Spleen (tissue), 11 donors: ENCODE data around the gene ATP5F1E. TPM values are rescaled to one million over a fixed set of nuclear protein-coding genes. Genes with fewer than 3 reads are reported as not detected.

Source experiments
- DNase-seq: peaks from one replicate; pipeline ENCODE4 v3.0.0-alpha.2; 2020
- H3K27ac ChIP-seq, 8 donors: fragments of 200-600 bp; sonication (generic) in 7 of 8; 1 replicate in 4 of 8; 2 replicates in 4 of 8; pipeline versions ENCODE4 v1.5.0 to v1.8.0; 2016 to 2021; ENCODE audit warnings: inconsistent platforms in 4 of 8, mild to moderate bottlenecking in 4 of 8, moderate library complexity in 1 of 8
- H3K27me3 ChIP-seq, 7 donors: fragments of 200-600 bp; sonication (generic) in 6 of 7; replicated peaks in 1 of 7; 1 replicate in 4 of 7; 2 replicates in 3 of 7; pipeline versions ENCODE4 v1.5.0 to v1.8.0; 2016 to 2021; ENCODE audit warnings: inconsistent platforms in 3 of 7, mild to moderate bottlenecking in 1 of 7
- H3K36me3 ChIP-seq, 6 donors: fragments of 200-600 bp; sonication (generic) in 5 of 6; 1 replicate in 4 of 6; 2 replicates in 2 of 6; pipeline versions ENCODE4 v1.5.0 to v1.8.0; 2016 to 2021; ENCODE audit warnings: inconsistent platforms in 2 of 6
- H3K4me1 ChIP-seq, 6 donors: fragments of 200-600 bp; sonication (generic) in 5 of 6; 1 replicate in 3 of 6; 2 replicates in 3 of 6; pipeline versions ENCODE4 v1.5.0 to v1.8.0; 2016 to 2021; ENCODE audit warnings: inconsistent platforms in 3 of 6
- H3K4me3 ChIP-seq, 8 donors: fragments of 200-600 bp; sonication (generic) in 7 of 8; 1 replicate in 4 of 8; 2 replicates in 4 of 8; pipeline versions ENCODE4 v1.5.0 to v1.8.0; 2016 to 2021; ENCODE audit warnings: inconsistent platforms in 4 of 8, mild to moderate bottlenecking in 4 of 8, moderate library complexity in 2 of 8
- H3K9me3 ChIP-seq, 8 donors: fragments of 200-600 bp; sonication (generic) in 7 of 8; 1 replicate in 4 of 8; 2 replicates in 4 of 8; pipeline versions ENCODE4 v1.5.0 to v1.8.0; 2016 to 2021; ENCODE audit warnings: inconsistent platforms in 4 of 8
- CTCF ChIP-seq, 11 experiments: fragments of 200-600 bp in 7 of 11; fragments of 450-650 bp in 4 of 11; sonication (generic) in 4 of 11; IDR thresholded peaks in 8 of 11; conservative IDR thresholded peaks in 3 of 11; 1 replicate in 7 of 11; 2 replicates in 4 of 11; pipeline versions ENCODE4 v1.4.0 to v1.8.0; 2016 to 2021; ENCODE audit warnings: antibody characterized with exemption in 11 of 11, inconsistent platforms in 4 of 11, mild to moderate bottlenecking in 1 of 11
- POLR2A ChIP-seq, 3 donors: fragments of 450-650 bp; IDR thresholded peaks; one replicate each; pipeline ENCODE4 v1.5.1; 2017; ENCODE audit warnings: antibody characterized with exemption in 3 of 3, mild to moderate bottlenecking in 1 of 3
- POLR2AphosphoS5 ChIP-seq, 3 donors: sonication (generic); formaldehyde crosslinking; IDR thresholded peaks; one replicate each; pipeline ENCODE4 v1.5.1; 2017; ENCODE audit warnings: antibody characterized with exemption in 3 of 3
- WGBS, 5 donors: extraction: QIAGEN DNeasy Blood & Tissue Kit in 3 of 5; methylation state at CpG; one replicate each; pipeline versions ENCODE4 v1.1.5 to v1.1.7; 2013 to 2018; 5-methylcytosine and 5-hydroxymethylcytosine counted together
- intact Hi-C: fragments of 100-400 bp; cut with DNase I; formaldehyde crosslinking; loops from one replicate; pipeline ENCODE4 v1.15.0; 2023; ENCODE audit warnings: low total_unique reads
- polyA plus RNA-seq, 3 donors: library from polyadenylated mRNA; stranded (reverse); fragments of 200-250 nt; gene quantifications; one replicate each; pipeline ENCODE4 v1.2.1, GENCODE V29; 2013
- total RNA-seq, 7 donors: library from RNA; depleted of rRNA in 3 of 7; stranded (reverse); fragments of >200 nt in 3 of 7; fragmentation: NEBNext Ultra II Directional in 4 of 7; extraction: Animal tissue kit (Norgen Biotek cat#: 25700) in 4 of 7; gene quantifications; one replicate each; pipeline versions ENCODE4 v1.1.0 to v1.2.1, GENCODE V29; 2016 to 2021
- donor health status: healthy with polysubstance abuse.
- donor health status: DM: no; HTN: no; CAD: no; lungs with moderate emphysema.
- donor health status: DM: no; HTN: no; CAD: no.
- donor health status: Bipolar disorder and iron deficiency.
- donor health status: healthy.
- donor health status: DM: no; HTN: no; CAD: no.
- donor health status: DM: yes; HTN: yes; CAD: no.

ATP5F1E gene
- total and polyA plus RNA-seq, 10 donors, result 24.2 to 71.1 (median 64.9) TPM

GRCh38 chr20:58980711-58981627, 51.2 kb downstream of the ATP5F1E start, which contains the start of gene NELFCD:
Gene NELFCD, plus strand, starts transcription at chr20:58981256. Its CDS starts 54 bp downstream, at chr20:58981310.
- intact Hi-C loops, result loop anchor here (10.0 kb wide), 1 partner anchor 54 kb away; the partner anchor contains the start of gene ATP5F1E
- peaks cover 0 to 12% (median 7%) of the 10 kb centered on the region in 8 donors for H3K9me3 ChIP-seq
- peak; percentile 97 for DNase-seq
- WGBS, 5 donors, result 5 to 13% (median 10%) methylated on average over 45 to 109 of the region's 109 CpGs
- H3K27me3 ChIP-seq, result no peaks in the 10 kb centered on the region
- TF ChIP-seq POLR2A (IDR thresholded peaks at IDR 0.05) (peak in 1 of 3 donors; percentile 27), CTCF (IDR thresholded peaks at IDR 0.05 in 8 of 11, conservative IDR thresholded peaks at IDR 0.05 in 3 of 11) (no peak), POLR2AphosphoS5 (IDR thresholded peaks at IDR 0.05) (peak; percentile 89 to 91 (median 90))
- H3K36me3 ChIP-seq, result peaks cover 0 to 4% (median under 1%) of the 10 kb centered on the region in 6 donors
- H3K27ac ChIP-seq, result peak within 1 kb of the TSS; percentile 80 to 95 (median 88)
- H3K4me1 ChIP-seq, result peaks cover 25 to 54% (median 47%) of the 10 kb centered on the region in 6 donors
- peak within 1 kb of the TSS; percentile 54 to 93 (median 74) for H3K4me3 ChIP-seq

- no peaks in the 10 kb centered on the region for H3K36me3 ChIP-seq
- peaks cover 4 to 31% (median 21%) of the 10 kb centered on the region in 8 donors for H3K9me3 ChIP-seq
- H3K4me1 ChIP-seq, result peaks cover 12 to 40% (median 24%) of the 10 kb centered on the region in 6 donors
- WGBS, 5 donors, result 71 to 78% (median 76%) methylated on average over 6 of the region's 6 CpGs
- intact Hi-C loops, result loop anchor here (10.0 kb wide), 1 partner anchor 74 kb away; no protein-coding TSS in a partner anchor
- no peak for DNase-seq
- H3K4me3 ChIP-seq, result no peak overlapping the region
- no peak overlapping the region for H3K27ac ChIP-seq
- no peaks in the 10 kb centered on the region for H3K27me3 ChIP-seq
- TF ChIP-seq CTCF (IDR thresholded peaks at IDR 0.05 in 8 of 11, conservative IDR thresholded peaks at IDR 0.05 in 3 of 11) (no peak), POLR2AphosphoS5 (IDR thresholded peaks at IDR 0.05) (no peak), POLR2A (IDR thresholded peaks at IDR 0.05) (no peak)
Measured at GRCh38 chr20:58978351-58979190, 53.6 kb downstream of the ATP5F1E start.

GRCh38 chr20:58976061-58976730, 55.9 kb downstream of the ATP5F1E start:
- Histone ChIP-seq H3K27ac (no peak overlapping the region), H3K4me1 (peaks cover 0 to 20% (median 5%) of the 10 kb centered on the region in 6 donors), H3K9me3 (peaks cover 4 to 31% (median 21%) of the 10 kb centered on the region in 8 donors), H3K4me3 (no peak overlapping the region), H3K36me3 (no peaks in the 10 kb centered on the region), H3K27me3 (no peaks in the 10 kb centered on the region)
- intact Hi-C loops, result loop anchor here (10.0 kb wide), 1 partner anchor 71 kb away; no protein-coding TSS in a partner anchor
- no peak for TF ChIP-seq CTCF (IDR thresholded peaks at IDR 0.05 in 8 of 11, conservative IDR thresholded peaks at IDR 0.05 in 3 of 11)
- TF ChIP-seq POLR2AphosphoS5 (IDR thresholded peaks at IDR 0.05), result no peak
- no peak for TF ChIP-seq POLR2A (IDR thresholded peaks at IDR 0.05)
- 82 to 92% (median 90%) methylated on average over 3 of the region's 3 CpGs for WGBS, 5 donors
- DNase-seq, result no peak

Other genes with a start within 250 kb of the ATP5F1E start
- 1 to 10 TPM in 2 of 7 donors, under 1 TPM in 3, not detected in 2; 0.44 to 1.1 (median 0.70) TPM for gene GNAS-AS1, start 181.4 kb downstream of the ATP5F1E start, total RNA-seq
- under 1 TPM; 0.18 to 0.32 (median 0.22) TPM for gene GNAS-AS1, start 181.4 kb downstream of the ATP5F1E start, polyA plus RNA-seq
- gene GNAS, start 179.6 kb downstream of the ATP5F1E start, total RNA-seq, result 100 to 1,000 TPM; 745 to 849 (median 769) TPM
- 100 to 1,000 TPM; 722 to 854 (median 771) TPM for gene GNAS, start 179.6 kb downstream of the ATP5F1E start, polyA plus RNA-seq
- gene NELFCD, start 51.1 kb downstream of the ATP5F1E start, total RNA-seq, result 10 to 100 TPM; 56.1 to 78.3 (median 61.1) TPM
- 10 to 100 TPM; 38.4 to 58.3 (median 56.9) TPM for gene NELFCD, start 51.1 kb downstream of the ATP5F1E start, polyA plus RNA-seq
- gene CTSZ, start 25.1 kb downstream of the ATP5F1E start, total RNA-seq, result 100 to 1,000 TPM; 198 to 286 (median 238) TPM
- 100 to 1,000 TPM; 202 to 276 (median 223) TPM for gene CTSZ, start 25.1 kb downstream of the ATP5F1E start, polyA plus RNA-seq
- 10 to 100 TPM; 15.1 to 34.3 (median 26.6) TPM for gene TUBB1, start 12.9 kb downstream of the ATP5F1E start, total RNA-seq
- 1 to 10 TPM in 1 of 3 donors, under 1 TPM in 2; 0.63 to 1.6 (median 0.93) TPM for gene TUBB1, start 12.9 kb downstream of the ATP5F1E start, polyA plus RNA-seq
- gene PRELID3B, start 10.5 kb upstream of the ATP5F1E start, total RNA-seq, result 10 to 100 TPM; 39.3 to 46.8 (median 41.3) TPM
- 10 to 100 TPM; 20.6 to 26.8 (median 25.3) TPM for gene PRELID3B, start 10.5 kb upstream of the ATP5F1E start, polyA plus RNA-seq
- 10 to 100 TPM in 5 of 7 donors, 1 to 10 TPM in 2; 7.8 to 29.2 (median 14.6) TPM for gene ZNF831, start 131.5 kb upstream of the ATP5F1E start, total RNA-seq
- gene ZNF831, start 131.5 kb upstream of the ATP5F1E start, polyA plus RNA-seq, result 1 to 10 TPM; 1.2 to 3.5 (median 1.7) TPM